RKO (cell line): Measurements from ENCODE around the gene P2RX5.
"Not testable (repeated sequence)": the region's sequence is repeated elsewhere in the genome, so short reads cannot be mapped to it uniquely, and the experiment has no call there.

Experiments
- DNase-seq: peaks from one replicate; pipeline ENCODE4 v3.0.0-alpha.2; 2016; ENCODE audit warnings: low spot score

P2RX5 gene, protein sequence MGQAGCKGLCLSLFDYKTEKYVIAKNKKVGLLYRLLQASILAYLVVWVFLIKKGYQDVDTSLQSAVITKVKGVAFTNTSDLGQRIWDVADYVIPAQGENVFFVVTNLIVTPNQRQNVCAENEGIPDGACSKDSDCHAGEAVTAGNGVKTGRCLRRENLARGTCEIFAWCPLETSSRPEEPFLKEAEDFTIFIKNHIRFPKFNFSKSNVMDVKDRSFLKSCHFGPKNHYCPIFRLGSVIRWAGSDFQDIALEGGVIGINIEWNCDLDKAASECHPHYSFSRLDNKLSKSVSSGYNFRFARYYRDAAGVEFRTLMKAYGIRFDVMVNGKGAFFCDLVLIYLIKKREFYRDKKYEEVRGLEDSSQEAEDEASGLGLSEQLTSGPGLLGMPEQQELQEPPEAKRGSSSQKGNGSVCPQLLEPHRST

DNA sequence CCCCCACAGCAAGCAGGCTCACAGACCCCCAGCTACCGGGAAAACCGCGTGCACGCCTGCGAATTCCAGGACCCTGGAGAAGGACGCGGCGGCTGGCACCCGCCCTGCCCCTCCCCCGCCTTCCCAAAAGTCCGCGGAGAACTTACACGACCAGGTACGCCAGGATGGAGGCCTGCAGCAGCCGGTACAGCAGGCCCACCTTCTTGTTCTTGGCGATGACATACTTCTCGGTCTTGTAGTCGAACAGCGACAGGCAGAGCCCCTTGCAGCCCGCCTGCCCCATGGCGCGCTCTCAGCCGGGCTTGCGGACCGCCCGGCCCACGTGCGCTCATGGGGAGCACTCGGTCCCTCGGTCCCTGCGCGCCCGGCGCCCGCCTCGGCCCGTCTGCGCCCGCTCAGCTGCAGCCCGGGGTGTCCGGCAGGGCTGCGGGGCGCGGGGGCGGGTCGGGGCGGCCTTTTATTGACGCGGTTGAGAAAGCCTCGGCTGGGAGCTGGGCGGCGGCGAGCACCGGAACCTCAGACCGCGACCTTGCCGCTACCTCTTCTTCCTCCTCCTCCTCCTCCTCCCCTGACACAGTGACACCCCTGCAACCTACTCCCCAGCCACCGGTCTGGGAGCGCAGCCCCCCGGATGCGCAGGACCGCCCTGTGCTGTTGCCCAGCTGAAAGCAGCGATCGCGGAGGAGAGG is at the start of gene P2RX5:
Gene P2RX5, minus strand, starts transcription at position 433 of the 689 bp plus-strand sequence. Its CDS starts 150 bp downstream, at position 283.
- DNase-seq, result peak; percentile 20

DNA sequence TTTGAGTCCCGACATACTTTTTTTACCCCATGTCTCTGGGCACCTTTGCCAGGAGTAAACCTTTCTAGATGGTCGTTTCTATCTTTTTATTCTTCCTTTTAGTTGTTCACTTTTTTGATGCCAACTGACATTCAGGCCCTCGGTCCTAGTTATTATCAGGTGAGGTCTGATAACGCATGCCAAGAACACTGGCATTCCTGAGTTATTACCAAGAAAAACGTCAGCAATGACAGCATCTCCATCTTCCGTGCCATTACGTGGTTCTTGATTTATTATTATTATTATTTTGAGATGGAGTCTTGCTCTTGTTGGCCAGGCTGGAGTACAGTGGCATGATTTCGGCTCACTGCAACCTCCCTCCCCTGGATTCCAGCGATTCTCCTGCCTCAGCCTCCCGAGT is 49.1 kb upstream of the P2RX5 start:
- no peak for DNase-seq

DNA sequence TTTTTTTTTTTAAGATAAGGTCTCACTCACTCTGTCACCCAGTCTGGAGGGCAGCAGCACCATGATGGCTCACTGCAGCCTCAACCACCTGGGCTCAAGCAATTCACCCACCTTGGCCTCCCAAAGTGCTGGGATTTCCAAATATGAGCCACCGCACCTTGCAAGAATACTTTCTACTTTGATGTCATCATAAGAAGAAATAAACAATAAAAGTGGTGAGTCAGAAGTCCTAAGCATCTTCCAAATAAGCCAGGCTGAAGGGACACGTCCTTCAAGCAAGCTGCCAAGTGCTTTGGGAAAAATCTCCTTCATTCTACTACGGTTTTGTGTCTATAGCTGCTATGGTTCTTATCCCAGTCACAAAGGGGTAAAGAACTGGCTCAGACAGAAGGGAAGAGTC is 48.1 kb upstream of the P2RX5 start:
- no peak for DNase-seq

DNA sequence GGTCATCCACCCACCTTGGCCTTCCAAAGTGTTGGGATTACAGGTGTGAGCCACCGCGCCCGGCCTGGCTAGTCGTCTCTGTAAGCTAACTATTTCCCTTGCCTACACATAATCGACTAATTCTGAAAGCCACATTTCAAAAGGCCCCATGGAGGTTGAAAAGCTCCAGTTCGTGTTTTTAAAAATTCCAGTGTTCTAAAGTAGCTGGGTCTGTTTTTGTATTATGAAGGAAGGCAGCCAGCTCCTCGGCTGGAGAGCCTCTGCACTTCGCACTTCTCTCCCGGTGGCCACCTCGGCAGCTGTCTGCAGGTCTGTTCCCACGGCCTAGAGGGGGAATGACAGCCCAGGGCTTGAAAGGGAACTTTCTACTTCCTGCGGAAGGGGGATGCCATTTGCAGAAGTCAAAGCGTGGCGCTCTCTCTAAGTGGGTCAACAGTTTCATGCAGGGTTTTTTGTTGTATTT is 44.7 kb upstream of the P2RX5 start:
- no peak for DNase-seq

DNA sequence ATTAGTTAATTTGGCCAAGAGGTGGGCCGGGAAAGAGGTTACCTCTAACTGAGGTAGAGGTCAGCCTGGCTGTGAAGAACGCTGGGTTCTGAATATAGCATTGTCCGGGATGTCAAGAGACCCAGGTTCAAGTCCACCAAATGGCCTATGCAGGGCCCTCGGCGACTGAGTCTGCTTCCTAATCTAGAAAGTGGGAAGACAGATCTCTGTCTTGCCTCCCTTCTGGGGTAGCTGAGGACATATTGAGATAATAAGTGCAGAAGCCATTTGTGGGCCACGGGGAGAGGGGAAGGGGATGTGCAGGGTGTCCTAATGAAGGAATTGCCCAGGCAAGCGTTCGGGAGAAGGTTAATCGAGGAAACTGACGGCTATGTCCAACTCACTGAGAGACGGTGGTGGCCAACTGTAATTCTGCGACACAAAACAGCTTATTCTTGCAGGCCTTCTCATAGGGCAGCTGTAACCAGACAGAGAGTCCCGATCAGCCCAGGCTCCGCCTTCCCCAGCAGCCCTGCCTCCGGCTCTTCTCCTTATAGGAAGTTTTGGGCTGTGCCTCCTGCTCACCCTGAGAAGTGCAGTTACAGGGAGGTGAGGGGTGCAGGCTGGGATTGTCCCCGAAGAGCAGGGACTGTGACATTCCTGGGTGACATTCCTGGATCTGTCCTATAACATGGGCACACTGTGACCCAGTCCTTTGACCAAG is 43.6 kb upstream of the P2RX5 start:
- no peak for DNase-seq

DNA sequence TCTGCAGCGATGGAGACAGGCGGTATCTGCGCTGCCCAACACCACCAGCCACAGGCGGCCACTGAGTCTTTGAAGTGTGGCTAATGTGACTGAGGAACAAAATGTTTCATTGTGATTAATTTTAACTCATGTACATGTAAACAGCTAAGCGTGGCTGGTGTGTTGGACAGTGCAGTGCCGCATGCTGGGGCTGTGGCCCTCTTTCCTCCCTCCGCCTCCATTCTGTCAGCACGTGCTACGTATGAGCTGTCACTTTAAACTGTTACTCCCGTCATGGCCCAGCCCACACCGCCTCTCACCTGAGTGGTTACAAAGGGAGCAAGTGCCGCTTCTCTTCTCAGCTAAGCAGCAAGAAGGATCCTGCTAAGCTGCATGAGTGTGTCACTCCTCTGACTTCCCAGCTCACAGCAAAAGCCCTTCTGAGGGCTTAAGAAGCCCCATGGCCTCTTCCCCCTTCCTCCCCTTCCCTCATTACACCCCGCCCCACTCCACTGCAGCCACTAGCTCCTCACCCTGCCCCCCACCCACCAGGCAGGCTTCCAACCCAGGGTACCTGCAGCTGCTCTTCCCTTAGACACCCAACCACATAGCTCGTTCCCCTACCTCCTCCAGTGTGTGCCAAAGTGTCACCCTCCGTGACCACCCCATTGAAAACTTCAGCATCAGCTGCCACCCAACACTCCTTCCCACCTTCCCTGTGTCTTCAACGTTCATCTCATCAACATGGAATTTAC is 42.8 kb upstream of the P2RX5 start:
- DNase-seq, result no peak

DNA sequence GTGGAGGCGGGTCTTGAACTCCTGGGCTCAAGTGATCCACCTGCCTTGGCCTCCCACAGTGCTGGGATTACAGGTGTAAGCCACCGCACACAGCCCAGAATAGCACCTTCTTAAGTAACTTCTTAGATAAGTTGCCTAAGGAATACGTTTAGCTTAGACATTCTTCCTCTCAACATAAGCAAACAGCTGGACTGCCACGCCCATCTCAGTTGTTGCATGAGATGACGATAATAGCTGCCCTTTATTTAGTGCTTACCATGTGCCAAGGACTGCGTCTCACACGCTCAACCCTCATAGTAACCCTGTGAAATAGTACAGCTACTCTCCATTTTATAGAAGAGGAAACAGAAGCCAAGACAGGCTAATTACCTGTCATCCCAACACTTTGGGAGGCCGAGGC is 39.6 kb upstream of the P2RX5 start:
- no peak for DNase-seq

DNA sequence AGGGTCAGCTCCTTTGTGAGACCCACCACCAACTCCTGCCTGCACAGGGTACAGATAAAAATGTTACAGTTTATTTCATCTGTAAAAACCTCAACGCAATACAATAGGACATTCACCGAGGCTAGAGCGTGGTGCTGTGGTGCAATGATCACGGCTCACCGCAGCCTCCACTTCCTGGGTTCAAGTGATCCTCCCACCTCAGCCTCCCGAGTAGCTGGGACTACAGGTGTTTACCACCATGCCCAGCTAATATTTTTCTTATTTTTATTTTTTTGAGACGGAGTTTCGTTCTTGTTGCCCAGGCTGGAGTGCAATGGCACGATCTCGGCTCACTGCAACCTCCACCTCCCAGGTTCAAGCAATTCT is 38.9 kb upstream of the P2RX5 start:
- not testable (repeated sequence) for DNase-seq

DNA sequence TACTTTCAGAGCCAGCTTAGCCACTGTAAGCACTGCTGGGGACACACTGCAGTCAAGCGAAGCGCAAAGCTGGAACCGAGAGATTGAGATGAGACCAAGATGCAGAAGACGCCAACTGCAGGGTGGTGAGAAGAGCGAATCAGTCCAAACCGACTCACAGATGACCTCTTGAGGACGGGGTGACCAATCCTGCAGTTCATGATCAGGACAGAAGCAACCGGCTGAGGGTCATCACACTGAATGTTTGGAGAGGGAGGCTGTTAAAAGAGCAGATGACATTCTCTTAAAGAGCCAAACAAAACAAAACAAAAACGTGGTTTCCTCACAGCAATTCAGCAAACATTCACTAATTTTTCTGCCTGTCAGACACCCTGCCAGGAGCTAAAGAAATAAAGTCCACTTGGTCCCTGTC is 36.3 kb upstream of the P2RX5 start:
- DNase-seq, result no peak

DNA sequence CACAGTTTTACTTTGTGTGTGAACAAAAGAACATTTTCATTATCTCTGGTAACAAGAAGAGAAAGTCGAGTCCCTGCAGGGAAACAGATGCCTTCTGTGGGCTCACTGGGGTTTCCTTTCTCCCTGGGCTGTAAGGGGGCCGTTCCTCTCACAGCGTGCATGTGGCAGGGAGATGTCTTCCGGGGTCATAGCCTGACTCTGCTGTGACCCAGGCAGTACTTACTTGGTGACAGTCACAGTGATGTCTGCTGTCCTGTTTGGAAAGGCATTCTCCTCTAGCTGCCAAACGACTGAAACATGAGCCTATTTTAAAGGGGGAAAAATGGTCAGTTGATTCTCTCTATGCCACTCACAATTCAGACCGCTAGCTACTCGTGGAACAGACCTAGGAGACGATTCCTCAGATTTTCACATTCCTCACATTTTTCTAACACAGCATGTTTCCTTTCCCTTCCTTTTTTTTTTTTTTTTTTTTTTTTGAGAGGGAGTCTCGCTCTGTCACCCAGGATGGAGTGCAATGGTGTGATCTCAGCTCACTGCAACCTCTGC is 35.0 kb upstream of the P2RX5 start:
- DNase-seq, result no peak

DNA sequence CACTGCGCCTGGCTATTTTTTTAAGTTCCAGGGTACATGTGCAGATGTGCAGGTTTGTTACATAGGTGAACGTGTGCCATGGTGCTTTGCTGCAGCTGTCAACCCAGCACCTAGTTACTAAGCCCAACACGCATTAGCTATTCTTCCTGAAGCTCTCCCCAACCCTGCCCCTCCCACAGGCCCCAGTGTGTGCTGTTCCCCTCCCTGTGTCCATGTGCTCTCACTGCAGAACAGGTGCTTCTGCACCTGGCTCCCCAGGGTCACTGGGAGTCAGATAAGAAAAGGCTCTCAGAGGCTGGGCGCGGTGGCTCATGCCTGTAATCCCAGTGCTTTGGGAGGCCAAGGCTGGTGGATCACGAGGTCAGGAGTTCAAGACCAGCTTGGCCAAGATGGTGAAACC is 33.9 kb upstream of the P2RX5 start:
- DNase-seq, result no peak

DNA sequence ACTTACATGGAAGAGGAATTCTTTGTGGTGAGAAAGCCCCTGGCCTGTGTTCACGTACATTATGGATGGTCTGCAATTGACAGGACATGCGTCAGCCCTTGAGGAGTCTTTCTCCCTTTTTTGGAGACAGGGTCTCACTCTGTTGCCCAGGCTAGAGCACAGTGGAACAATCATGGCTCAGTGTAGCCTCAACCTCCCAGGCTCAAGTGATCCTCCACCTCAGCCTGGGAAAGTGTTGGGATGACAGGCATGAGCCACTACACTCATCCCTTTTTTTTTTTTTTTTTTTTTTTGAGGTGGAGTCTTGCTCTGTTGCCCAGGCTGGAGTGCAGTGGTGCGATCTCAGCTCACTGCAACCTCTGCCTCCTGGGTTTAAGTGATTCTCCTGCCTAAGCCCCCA is 32.1 kb upstream of the P2RX5 start:
- not testable (repeated sequence) for DNase-seq

DNA sequence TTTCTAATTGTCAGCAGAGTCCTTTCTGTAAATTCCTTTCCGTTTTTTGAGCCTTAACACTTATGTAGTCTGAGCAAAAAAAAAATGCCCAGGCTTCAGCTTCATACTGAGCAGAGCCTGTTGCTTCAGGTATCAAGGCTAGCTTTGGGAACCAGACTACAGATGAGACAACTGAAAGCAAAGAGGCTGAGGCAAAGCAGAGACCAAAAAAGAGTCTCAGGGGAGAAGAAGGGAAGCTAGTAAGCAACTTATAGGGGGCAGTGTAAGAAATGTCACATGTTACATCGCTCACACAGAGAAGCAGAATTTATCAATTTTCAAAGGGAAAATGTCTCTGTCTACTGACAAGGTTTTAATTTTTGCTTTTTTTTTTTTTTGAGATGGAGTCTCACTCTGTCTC is 31.1 kb upstream of the P2RX5 start:
- DNase-seq, result no peak

DNA sequence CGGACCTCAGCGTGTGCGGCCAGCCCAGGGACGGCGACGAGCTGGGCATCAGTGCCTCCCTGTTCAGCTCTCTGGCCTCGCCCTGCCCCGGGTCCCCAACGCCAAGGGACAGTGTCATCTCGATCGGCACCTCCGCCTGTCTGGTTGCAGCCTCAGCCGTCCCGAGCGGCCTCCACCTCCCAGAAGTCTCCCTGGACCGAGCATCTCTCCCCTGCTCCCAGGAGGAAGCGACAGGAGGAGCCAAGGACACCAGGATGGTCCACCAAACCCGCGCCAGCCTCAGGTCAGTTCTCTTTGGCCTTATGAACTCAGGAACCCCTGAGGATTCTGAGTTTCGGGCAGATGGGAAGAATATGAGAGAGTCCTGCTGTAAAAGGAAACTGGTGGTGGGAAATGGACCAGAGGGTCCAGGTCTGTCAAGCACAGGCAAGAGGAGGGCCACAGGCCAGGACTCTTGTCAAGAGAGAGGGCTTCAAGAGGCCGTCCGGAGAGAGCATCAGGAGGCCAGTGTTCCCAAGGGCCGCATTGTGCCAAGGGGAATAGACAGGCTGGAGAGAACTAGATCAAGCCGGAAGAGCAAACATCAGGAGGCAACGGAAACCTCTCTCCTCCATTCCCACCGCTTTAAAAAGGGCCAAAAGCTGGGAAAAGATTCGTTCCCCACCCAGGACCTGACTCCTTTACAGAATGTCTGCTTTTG is 28.6 kb upstream of the P2RX5 start:
- peak; percentile 59 for DNase-seq

DNA sequence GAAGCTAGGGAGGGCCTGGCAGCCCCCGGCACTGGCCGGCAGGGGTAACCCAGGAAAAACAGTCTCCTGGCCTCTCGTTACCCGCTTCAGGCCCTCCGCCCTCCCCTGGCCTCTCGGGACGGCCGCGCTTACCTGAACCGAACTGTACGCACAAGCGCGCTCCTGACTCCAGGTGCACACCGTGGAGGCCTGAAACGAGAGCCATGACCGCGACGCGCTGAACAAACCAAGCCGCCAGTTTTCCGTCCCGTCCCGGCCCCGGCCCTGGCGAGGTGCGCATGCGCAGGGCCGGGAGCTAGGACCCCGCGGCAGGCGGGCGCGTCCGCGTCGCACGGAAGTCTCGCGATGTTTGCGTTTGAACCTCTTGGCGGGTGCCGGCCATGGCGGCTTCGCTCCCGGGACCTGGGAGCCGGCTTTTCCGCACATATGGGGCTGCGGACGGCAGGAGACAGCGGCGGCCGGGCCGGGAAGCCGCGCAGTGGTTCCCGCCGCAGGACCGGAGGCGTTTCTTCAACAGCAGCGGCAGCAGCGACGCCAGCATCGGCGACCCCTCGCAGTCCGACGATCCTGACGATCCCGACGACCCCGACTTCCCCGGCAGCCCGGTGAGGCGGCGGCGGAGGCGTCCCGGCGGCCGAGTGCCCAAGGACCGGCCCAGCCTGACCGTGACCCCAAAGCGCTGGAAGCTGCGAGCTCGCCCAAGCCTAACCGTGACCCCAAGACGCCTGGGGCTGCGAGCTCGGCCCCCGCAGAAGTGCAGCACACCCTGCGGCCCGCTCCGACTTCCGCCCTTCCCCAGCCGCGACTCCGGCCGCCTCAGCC is 27.8 kb upstream of the P2RX5 start, which contains the start of gene HASPIN:
Gene HASPIN, plus strand, starts transcription at position 348 of the 822 bp plus-strand sequence. Its CDS starts 33 bp downstream, at position 381.
- peak; percentile 91 for DNase-seq

DNA sequence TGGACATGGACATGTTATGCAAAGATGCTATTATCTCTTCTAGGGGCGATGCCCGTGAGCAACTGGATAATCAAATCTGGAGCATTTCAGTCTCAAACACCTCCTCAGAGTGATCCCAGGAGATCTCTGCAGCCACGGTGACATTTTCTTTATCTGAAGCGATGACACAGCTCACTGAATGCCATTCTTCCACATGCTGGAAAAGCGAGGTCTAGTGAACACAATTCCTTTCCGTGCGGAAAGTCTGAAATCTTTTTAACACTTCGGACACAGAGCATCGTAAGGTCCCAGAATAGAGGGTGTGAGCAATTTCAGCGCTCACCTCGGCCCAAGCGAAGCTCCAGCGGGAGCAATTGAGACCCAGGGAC is 27.2 kb upstream of the P2RX5 start:
- DNase-seq, result no peak

DNA sequence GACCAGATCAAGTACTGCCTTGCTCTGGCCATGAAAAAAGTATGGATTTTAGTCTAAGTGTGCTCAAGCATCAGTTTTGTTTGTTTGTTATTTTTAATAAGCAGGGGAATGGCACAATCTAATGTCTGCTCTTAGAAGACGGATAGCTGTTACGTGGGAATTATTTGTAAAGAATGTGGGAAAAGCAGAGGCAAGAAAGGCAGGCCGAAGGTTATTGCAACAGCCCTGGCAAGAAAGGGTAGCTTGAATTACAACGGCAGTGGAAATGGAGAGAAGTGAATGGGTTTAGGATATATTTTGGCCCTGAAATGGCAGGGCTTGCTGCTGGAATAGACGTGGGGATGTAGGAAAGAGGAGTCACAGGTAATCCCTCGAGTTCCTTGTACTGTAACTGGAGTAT is 26.8 kb upstream of the P2RX5 start:
- no peak for DNase-seq

DNA sequence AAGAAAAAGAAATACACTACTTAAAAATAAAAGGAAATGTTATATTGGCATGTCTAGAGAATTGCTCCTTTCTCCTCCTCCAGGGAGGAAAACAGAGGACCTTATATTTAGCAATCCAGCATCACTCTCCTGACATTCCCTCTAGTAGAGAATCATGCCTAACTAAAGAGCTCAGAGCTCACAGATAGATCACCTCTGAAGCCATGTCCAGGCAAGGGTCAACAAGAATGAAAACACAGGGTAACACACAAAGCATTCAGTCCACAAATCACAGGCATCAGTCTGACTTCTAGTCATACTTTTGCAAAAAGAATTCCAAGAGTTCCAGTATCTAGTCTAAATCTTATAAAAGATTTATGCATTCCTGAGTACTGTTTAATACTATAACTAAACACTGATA is 23.3 kb upstream of the P2RX5 start:
- DNase-seq, result no peak

DNA sequence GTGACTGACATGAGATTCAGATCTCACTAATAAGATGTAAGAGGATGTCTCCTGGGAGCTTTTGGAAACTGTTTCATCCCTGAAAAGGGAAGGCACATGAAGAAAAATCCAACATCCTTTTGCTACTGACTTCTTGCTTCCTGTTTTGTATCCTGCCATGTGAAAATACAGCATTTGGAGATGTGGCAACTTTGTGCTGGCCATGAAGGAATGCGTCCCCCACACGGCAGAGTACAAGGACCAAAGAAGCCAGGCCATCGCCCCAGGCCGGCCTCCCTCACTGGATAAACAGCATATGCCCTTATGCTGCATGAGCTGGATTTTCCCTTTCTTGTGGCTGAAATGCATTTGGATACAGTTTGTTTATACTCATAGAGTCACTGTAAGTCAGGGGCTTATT is 22.2 kb upstream of the P2RX5 start:
- DNase-seq, result no peak

DNA sequence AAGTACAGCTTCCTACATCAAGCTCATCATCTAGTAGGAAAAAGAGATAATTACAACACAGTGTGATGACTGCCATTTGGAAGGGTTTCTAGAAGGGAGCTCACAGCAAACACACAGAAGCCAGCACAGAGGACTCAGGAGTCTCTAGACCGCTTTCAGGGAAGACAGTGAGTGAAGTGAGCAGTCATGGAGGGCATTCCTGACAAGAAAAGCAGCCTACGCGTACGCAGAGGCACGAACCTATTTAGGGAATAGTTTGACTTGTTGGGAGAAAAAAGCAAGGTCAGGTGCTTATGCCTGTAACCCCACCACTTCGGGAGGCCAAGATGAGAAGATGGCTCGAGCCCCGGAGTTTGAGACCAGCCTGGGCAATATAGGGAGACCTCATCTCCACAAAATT is 19.3 kb upstream of the P2RX5 start:
- DNase-seq, result no peak
